HG03060 (cell line): ENCODE data around the gene LIPH.

Experiments
- ATAC-seq: cut with Tn5 transposase; IDR thresholded peaks from one replicate; pipeline ENCODE4 v1.9.1; 2021; ENCODE audit warnings: low read depth, moderate number of reproducible peaks; ENCODE audit not compliant: unreplicated experiment

LIPH gene

GRCh38 chr3:185549122-185549521 lies 3.3 kb downstream of the LIPH start:
- ATAC-seq, result no peak

DNA sequence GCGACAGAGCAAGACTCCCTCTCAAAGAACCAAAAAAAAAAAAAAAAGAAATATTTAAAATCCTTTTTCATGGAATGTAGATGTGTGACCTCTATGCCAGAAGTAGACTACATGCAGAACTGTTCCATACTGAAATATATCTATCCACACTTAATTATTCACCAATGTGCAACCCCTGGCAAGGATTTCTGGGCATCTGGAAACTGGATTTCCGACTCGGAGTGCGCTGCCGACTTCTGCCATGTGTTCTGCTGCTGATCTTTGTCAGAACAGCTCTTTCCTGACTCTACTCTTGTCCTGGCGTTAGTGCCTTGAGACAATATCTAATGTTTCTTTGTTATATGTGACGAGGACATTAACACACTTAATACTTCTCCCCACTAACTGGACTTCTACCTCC lies 11.7 kb downstream of the LIPH start:
- ATAC-seq, result no peak

DNA sequence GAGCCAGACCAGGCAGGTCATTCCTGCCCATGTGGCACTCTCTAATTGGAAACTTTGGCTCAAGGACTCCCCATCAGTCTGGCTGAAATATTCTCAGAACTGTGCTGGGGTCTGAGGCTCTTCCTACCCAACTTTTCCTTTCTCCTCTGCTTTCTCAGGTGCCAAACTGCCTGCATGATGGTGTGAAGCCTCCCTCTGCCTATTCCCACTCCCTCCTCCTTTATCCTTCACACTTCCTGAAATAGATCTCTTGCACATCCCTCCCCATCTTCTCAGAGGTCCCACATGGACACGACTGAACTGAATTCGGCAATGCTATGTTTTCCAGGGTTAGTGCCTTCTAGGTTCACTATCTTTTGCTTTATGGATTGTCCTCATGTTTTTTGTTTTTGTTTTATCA lies 12.5 kb downstream of the LIPH start:
- no peak for ATAC-seq

DNA sequence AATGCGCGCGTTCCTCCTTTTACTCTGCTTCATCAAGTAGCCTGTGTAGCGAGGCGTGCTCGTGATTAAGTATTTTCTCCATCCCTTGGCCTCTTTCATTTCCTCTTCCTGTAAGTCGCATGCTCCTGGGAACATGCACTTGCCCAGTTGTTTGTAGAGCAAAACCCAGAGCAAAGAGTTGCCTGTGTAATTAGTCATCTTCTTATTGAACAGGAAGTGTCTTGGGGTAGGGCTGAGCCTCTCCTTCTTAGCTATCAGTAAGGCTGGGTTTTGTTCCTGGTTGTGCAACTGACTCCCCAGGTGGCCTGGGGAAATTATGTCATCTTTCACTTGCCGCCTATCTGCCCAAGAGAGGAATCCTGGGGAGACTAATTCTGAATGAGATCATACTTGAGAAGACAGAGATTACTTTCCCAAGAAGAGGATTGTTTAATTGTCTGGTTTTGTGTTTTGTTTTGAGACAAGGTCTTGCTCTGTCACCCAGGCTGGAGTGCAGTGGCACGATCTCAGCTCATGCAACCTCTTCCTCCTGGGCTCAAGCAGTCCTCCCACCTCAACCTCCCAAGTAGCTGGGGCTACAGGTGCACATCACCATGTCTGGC lies 14.9 kb downstream of the LIPH start:
- peak; percentile 95 for ATAC-seq

DNA sequence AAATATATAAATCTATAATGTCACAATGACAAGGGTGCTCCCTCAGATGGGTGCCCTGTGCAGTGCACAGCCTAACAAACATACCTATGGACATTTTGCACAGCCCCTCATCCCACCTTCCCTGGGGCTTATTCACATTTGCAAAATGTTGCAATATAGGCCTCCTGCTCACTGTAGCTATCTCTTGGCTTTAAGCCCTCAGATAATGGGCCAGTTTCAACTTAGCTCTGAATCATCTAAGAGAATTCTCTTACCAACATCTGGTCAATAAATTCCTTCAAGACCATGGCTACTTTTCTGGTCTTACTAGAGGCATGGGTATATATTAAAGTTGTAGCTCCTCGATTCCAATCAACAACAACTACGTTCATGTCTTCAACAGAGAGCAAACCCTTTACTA lies 17.9 kb downstream of the LIPH start:
- no peak for ATAC-seq

DNA sequence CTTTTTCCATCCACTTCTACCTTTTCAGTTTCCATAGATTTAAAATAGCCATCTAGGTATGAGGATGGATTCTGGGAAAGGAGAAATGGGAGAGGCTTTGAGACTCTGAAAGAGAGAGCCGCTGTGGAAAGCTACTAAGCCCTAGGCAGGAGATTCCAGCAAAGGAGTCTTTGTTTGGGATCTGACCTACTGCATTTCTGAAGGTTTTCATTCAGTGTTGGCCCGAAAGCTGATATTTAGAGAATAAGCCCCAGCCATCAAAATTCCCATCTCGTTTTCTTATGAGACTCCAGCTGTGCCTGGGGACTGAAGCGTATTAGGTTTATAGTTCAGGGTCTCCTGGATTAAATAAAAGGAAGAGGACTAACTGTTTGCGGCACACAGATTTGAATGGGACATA lies 19.5 kb downstream of the LIPH start:
- no peak for ATAC-seq

- no peak for ATAC-seq
Observed at GRCh38 chr3:185530856-185531255, 21.5 kb downstream of the LIPH start.

DNA sequence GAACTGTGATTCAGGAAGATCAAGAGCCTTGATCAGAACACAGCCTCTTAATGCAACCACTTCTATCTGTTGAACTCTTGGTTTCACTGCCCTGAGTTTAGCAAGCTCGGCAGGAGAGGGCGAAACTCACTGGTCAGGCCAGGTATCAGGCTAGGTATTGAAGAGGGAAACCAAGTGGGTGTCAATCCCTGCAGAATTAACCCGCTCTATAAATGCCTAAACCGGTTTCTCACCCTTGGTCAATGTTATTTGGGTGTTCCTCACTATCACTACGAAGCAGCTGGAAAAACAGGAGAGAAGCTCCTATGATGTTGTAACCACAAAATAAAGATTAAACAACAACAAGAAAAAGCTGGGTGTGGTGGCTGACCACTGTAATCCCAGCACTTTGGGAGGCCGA lies 23.9 kb downstream of the LIPH start:
- ATAC-seq, result no peak

GRCh38 chr3:185527364-185527763 lies 25.0 kb downstream of the LIPH start:
- no peak for ATAC-seq

DNA sequence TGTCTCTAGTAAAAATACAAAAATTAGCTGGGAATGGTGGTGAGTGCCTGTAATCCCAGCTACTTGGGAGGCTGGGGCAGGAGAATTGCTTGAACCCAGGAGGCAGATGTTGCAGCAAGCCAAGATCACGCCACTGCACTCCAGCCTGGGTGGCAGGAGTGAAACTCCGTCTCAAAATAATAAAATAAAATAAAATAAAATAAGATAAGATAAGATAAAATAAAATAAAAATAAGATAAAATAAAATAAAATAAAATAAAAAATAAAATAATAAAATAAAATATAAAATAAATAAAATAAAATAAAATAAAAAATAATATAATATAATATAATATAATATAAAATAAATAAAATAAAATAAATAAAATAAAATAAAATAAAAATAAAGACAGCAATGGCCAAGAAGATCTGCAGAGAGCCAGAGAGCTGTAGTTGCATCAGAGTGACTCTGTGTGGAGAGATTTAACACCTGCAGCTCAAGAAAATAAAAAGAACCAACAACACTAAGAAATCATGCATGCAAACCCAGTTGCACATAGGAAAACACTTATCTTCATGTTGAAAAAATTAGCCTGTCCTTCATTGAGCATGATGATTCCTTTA lies 25.9 kb downstream of the LIPH start:
- no peak for ATAC-seq

DNA sequence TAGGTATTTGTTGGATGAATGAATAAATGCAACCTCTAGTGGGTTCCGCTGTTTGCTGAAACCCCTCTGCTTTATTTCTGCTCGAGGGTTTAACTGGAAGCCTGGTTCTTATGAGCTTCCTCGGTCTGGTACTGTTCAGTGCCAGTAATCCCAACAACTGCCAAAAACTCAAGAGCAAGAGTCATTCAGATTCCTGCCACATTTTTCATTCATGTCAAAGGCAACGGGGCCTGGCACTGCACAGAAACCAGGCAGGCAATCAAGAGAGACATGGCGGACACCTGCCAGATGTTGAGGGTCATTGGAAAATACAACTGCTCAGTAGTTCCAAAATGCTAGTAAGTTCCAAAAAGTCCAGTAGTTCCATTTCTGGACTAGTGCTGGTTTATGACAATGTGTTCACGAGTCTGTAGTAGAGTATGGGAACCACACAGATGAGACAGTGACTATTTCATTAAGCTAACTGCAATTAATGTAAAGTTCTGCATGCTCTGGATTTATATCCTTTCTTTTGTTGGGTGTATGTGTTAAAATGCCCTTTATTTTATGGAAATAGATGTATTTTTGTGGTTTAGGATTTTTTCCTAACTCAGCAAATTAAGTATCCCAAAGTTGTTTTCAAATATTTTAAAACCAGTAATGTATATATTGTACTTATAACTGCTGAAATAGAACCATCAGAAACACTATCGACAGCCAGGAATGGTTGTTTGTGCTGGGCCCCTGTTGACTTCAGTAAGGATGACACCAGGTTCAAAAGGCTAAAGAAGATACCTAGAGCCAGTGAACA lies 30.8 kb downstream of the LIPH start:
- no peak for ATAC-seq

DNA sequence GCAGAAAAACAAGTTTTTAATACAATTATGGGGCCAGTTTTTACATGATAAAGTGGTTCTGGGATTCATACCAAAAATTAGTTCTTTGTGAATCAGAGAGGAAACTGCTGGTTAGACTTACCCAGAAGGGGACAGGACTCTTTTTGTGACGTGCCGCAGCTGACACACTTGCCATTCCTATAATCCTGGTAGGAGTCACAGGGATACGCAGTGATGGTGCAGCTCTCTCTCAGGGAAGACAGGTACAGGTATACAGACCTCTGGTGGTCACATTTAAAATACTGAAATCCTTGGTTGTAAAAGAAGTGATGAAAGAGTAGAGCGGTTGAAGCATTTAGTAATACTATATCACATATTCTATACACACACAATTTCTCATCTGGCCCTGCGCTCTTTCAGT lies 33.4 kb downstream of the LIPH start:
- no peak for ATAC-seq

DNA sequence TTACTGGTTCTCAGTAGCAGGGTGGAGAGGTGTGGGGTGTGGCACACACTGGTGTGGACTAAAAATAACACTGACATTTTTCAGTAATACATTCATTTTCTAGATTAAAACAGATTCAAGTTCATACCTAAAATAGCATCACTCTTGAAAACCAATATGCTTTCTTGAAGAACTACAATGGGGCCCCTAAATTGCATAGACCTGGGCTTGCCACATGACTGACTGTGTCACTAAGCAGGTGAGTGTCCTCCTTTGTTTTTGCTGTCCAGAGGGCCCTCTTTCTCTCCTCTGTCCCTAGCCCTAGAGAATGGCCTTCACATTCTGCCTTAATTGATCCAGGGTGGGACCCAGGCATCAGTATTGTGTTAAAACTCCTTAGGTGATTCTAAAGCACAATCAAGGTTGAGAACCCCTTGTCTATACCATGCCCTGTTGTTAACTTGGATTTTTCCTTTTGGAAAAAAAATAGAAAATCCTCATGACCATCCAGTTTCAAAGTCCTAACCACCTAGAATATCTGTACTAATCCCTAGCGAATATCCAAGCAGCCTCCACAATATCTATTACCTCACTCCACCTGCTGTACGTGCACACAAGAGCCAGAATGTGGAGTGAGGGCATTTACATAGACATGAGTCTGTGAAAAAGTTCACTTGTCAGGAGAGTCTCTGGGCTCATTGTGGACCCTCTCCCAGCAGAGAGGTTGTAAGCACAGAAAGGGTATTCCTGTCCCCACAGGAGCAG lies 34.8 kb downstream of the LIPH start:
- no peak for ATAC-seq

DNA sequence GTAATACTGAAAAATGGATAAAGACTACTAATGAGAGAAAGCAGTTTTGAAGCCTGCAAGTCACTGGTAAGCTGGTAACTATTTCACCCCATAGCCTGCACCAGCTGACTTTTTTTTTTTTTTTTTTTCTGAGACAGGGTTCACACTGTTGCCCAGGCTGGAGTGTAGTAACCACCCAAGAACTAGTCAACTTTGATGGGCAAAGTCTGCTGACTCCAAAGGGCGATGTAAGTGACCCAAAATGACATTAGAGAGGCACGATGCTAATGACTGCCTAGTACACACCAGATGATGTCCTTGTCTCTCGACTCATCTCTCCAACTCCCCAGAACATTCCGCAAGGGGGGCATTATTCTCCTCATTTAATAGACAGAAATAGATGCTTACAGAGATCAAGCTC lies 40.7 kb downstream of the LIPH start:
- no peak for ATAC-seq

GRCh38 chr3:185508335-185508991 lies 43.9 kb downstream of the LIPH start:
- ATAC-seq, result no peak

- no peak for ATAC-seq
Observed at GRCh38 chr3:185507883-185508282, 44.5 kb downstream of the LIPH start.

DNA sequence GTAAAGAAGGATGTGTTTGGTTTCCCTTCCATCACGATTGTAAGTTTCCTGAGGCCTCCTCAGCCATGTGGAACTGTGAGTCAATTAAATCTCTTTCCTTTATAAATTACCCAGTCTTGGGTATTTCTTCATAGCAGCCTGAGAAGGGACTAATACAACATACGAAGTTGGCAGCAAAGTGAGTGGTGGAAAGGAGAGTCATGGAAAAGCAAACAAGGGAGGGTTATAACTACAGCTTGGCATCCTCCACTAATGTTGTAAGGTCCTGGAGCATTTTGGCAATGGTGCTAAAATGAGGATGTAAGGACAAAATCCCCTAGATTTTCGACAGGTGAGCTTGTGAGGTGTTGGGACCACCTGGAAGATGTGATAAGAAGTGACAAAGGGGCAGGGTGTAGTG lies 47.8 kb downstream of the LIPH start:
- no peak for ATAC-seq

DNA sequence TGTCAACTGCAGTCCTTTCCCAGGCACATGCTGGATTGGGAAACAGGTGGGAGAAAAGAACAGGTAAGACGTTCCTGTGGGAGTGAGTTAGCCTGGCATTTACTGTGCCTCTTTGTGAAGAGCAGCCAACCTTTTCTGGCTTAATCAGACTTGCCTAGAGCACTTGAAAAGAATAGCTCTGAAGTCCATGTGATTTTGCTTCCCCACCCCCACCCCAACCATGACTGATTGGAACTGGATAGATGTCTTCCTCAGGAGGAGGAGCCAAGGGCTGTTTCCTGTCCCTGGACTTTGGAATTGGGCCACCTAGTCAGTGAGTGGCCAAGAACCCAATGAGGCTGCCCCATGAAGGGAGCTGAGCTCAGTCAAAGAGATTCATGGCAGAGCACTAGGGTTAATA lies 48.9 kb downstream of the LIPH start:
- no peak for ATAC-seq

DNA sequence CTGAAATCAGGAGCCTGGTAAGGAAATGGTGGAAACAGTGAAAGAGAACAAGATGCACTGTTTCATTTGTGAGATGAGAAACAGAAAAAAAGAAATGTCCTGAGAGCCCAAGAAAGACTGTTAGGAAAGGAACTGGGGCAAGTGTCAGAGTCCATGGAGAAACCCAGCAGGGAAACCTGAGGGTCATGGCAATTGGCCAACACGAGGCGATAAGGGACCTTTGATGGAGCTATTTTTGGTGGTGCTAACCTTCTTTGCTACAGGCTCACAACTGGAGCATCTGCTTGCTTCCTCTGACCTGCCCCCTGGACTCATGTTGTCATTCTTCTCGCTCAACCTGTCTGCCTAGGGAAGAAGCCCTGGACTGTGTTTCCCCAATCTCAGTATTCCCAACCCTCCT lies 49.4 kb downstream of the LIPH start:
- ATAC-seq, result no peak

DNA sequence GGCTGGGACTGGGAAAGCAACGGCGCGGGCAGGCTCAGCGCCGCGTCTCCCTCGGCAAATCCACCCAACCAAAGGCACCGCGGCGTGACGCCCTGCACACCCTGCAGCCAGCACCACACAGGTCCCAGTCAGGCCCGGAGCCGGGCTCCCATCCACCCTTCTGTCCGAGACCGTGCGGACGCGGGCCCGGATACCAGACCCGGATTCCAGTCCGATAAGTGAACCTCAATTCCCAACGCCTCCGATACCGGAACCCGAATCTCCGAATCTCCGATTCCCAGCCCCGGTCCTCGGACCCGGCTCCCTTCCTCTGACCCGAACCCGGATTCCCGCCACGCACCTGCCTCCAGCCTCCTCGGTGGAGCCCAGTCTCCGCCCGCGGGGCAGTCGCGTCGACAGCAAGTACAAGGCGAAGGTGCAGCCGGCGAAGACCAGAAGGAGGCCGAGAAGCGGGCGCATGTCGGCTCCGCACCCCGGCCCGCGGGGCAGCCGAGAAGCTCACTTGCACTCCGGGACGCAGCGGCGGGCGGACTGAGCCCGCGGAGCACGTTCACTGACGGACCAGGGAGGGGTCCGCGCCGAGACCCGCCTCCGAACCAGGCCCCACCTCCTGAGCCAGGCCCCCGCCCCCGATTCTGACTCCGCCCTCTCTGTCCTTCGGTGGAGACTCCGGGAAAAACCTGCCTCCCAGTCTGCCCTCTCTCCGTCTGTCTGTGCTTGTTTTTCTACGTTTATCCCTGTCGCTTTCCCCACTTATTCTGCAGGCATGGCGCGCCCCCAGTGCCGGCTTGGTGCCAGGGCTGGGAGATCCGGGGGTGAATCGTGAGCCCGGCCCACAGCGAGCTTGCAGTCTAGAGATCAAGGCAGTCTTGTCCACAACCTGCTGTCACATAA lies 53.6 kb downstream of the LIPH start, which contains the start of gene TMEM41A:
TMEM41A (minus strand) TSS at position 533 of the 894 bp plus-strand sequence; CDS start at position 459, 74 bp downstream.
- ATAC-seq, result peak; percentile 74
